ENCODE data around the gene PTRH1.

Gene PTRH1

DNA sequence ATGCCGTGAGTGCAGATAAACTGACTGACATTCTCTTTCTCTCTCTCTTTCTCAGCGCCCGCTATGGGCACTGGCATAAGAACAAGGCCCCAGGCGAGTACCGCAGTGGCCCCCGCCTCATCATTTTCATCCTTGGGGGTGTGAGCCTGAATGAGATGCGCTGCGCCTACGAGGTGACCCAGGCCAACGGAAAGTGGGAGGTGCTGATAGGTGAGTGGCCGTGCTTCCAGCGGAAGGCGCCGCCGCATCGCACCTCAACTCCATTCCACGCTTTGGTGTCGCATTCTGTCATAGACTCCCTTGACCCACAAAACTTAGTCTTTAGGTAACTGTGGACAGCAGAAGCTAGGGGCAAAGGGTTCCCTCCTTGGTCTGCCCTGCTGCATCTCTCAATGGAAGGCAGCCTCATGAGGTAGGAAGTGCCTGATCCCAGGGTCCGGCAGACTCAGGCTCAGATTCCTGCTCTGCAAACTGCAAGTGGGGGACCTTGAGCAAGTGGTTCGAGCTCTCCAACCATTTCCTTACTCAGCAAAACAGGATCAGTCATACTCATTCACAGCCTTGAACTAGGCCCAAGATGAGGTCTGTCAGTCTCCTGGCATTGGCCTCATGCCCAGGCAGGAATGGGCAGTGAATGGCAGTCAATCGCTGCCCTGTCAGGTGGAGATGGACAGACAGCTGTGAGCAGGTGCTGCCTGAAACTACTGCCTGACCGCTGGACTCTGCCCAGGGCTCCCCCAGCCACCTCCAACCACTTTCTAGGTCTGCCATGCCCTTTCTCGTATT lies 32.9 kb downstream of the PTRH1 start:
- Histone ChIP-seq H3K27me3 (ENCODE audit: insufficient read depth, poor library complexity, severe bottlenecking) (no peaks in the 10 kb centered on the region), H3K27ac (replicated peaks) (no peak overlapping the region), H3K4me3 (replicated peaks; ENCODE audit: insufficient read depth, low read length) (no peak overlapping the region)
- no peak for DNase-seq (ENCODE audit: low read depth in 1 of 2, low spot score in 1 of 2)
- TF ChIP-seq GABPA (IDR thresholded peaks at IDR 0.05; ENCODE audit: low read depth) = no peak
- TF ChIP-seq, protein P1, sequence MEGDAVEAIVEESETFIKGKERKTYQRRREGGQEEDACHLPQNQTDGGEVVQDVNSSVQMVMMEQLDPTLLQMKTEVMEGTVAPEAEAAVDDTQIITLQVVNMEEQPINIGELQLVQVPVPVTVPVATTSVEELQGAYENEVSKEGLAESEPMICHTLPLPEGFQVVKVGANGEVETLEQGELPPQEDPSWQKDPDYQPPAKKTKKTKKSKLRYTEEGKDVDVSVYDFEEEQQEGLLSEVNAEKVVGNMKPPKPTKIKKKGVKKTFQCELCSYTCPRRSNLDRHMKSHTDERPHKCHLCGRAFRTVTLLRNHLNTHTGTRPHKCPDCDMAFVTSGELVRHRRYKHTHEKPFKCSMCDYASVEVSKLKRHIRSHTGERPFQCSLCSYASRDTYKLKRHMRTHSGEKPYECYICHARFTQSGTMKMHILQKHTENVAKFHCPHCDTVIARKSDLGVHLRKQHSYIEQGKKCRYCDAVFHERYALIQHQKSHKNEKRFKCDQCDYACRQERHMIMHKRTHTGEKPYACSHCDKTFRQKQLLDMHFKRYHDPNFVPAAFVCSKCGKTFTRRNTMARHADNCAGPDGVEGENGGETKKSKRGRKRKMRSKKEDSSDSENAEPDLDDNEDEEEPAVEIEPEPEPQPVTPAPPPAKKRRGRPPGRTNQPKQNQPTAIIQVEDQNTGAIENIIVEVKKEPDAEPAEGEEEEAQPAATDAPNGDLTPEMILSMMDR (IDR thresholded peaks at IDR 0.05; ENCODE audit: insufficient read depth, low read length) = no peak
- TF ChIP-seq, protein P2, sequence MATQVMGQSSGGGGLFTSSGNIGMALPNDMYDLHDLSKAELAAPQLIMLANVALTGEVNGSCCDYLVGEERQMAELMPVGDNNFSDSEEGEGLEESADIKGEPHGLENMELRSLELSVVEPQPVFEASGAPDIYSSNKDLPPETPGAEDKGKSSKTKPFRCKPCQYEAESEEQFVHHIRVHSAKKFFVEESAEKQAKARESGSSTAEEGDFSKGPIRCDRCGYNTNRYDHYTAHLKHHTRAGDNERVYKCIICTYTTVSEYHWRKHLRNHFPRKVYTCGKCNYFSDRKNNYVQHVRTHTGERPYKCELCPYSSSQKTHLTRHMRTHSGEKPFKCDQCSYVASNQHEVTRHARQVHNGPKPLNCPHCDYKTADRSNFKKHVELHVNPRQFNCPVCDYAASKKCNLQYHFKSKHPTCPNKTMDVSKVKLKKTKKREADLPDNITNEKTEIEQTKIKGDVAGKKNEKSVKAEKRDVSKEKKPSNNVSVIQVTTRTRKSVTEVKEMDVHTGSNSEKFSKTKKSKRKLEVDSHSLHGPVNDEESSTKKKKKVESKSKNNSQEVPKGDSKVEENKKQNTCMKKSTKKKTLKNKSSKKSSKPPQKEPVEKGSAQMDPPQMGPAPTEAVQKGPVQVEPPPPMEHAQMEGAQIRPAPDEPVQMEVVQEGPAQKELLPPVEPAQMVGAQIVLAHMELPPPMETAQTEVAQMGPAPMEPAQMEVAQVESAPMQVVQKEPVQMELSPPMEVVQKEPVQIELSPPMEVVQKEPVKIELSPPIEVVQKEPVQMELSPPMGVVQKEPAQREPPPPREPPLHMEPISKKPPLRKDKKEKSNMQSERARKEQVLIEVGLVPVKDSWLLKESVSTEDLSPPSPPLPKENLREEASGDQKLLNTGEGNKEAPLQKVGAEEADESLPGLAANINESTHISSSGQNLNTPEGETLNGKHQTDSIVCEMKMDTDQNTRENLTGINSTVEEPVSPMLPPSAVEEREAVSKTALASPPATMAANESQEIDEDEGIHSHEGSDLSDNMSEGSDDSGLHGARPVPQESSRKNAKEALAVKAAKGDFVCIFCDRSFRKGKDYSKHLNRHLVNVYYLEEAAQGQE (IDR thresholded peaks at IDR 0.05; ENCODE audit: insufficient replicate concordance, low read depth) = no peak
- no peak for TF ChIP-seq POLR2AphosphoS5 (IDR thresholded peaks at IDR 0.05; ENCODE audit: low read depth)
- no peak for TF ChIP-seq SPI1 (IDR thresholded peaks at IDR 0.05; ENCODE audit: borderline replicate concordance, low read depth)

DNA sequence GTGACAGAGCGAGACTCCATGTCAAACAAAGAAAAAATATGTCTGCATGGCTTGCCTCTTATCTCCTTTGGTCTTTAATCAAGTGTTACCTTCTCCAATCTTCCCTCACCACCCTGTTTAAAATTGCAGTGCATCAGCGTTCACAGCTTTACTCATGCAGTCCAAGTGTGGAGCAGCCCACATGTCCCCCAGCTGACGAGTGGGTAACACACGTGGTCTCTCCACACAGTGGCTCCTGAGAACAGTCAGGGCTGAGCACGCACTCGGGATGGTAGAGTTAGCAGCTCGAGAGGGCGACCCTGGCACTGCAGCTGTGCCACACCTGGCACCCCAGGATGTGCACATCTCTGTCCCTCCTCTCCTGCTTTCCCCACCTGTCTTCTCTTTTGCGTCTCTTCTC lies 34.6 kb downstream of the PTRH1 start:
- DNase-seq (ENCODE audit: low read depth in 1 of 2, low spot score in 1 of 2) = no peak
- TF ChIP-seq, protein P1 (IDR thresholded peaks at IDR 0.05; ENCODE audit: insufficient read depth, low read length) = no peak
- TF ChIP-seq GABPA (IDR thresholded peaks at IDR 0.05; ENCODE audit: low read depth) = no peak
- TF ChIP-seq SPI1 (IDR thresholded peaks at IDR 0.05; ENCODE audit: borderline replicate concordance, low read depth) = no peak
- no peak for TF ChIP-seq POLR2AphosphoS5 (IDR thresholded peaks at IDR 0.05; ENCODE audit: low read depth)
- TF ChIP-seq, protein P2 (IDR thresholded peaks at IDR 0.05; ENCODE audit: insufficient replicate concordance, low read depth) = no peak
- no peaks in the 10 kb centered on the region for H3K27me3 ChIP-seq (ENCODE audit: insufficient read depth, poor library complexity, severe bottlenecking)
- H3K27ac ChIP-seq (replicated peaks) = no peak overlapping the region
- H3K4me3 ChIP-seq (replicated peaks; ENCODE audit: insufficient read depth, low read length) = no peak overlapping the region

DNA sequence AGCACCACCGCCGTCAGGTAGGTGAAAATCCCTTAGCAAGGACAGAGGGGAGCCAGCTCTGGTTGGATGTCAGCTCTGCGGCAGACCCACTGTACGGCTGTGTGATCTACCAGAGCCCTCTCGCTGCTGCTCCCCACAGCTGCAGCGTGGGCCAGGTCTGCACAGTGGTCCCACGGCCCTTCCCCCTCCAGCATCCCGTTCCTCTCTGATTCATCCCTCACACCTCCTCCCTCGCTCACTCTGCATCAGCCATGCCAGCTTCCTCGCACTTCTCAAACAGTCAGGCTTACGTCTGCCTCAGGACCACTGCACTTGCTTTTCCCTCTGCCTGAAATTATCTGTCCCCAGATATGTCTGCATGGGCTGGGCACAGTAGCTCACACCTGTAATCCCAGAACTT lies 35.2 kb downstream of the PTRH1 start:
- Histone ChIP-seq H3K27me3 (ENCODE audit: insufficient read depth, poor library complexity, severe bottlenecking) (no peaks in the 10 kb centered on the region), H3K4me3 (replicated peaks; ENCODE audit: insufficient read depth, low read length) (no peak overlapping the region), H3K27ac (replicated peaks) (no peak overlapping the region)
- DNase-seq (ENCODE audit: low read depth in 1 of 2, low spot score in 1 of 2) = no peak
- TF ChIP-seq GABPA (IDR thresholded peaks at IDR 0.05; ENCODE audit: low read depth) = no peak
- TF ChIP-seq SPI1 (IDR thresholded peaks at IDR 0.05; ENCODE audit: borderline replicate concordance, low read depth) = no peak
- TF ChIP-seq POLR2AphosphoS5 (IDR thresholded peaks at IDR 0.05; ENCODE audit: low read depth) = no peak
- TF ChIP-seq, protein P1 (IDR thresholded peaks at IDR 0.05; ENCODE audit: insufficient read depth, low read length) = no peak
- TF ChIP-seq, protein P2 (IDR thresholded peaks at IDR 0.05; ENCODE audit: insufficient replicate concordance, low read depth) = no peak
